Aorta (tissue), 5 donors: Measurements from ENCODE around the gene AANAT. TPM values are rescaled to one million over a fixed set of nuclear protein-coding genes. Genes with fewer than 3 reads are reported as not detected.
"Not testable (repeated sequence)": the region's sequence is repeated elsewhere in the genome, so short reads cannot be mapped to it uniquely, and the experiment has no call there.

ENCODE experiments used
- ATAC-seq: fragments of 200-7000 bp; cut with Tn5 transposase; one replicate; pipeline ENCODE4 v1.9.1; 2022; ENCODE audit warnings: moderate library complexity; ENCODE audit not compliant: low FRiP score
- DNase-seq, 2 donors: peaks; one replicate each; pipeline ENCODE4 v3.0.0-alpha.2; 2020
- H3K27ac ChIP-seq, 2 donors: one replicate each; pipeline ENCODE4 v1.5.1; 2013; ENCODE audit warnings: low read length in 2 of 2, mild to moderate bottlenecking in 2 of 2, moderate library complexity in 2 of 2, control low read depth in 1 of 2, inconsistent platforms in 1 of 2, low read depth in 1 of 2
- H3K27me3 ChIP-seq, 2 donors: one replicate each; pipeline ENCODE4 v1.6.1; 2013; ENCODE audit warnings: control low read depth in 1 of 2, low read length in 1 of 2, mild to moderate bottlenecking in 1 of 2, moderate library complexity in 1 of 2; ENCODE audit not compliant: insufficient read depth in 2 of 2, control insufficient read depth in 1 of 2
- H3K36me3 ChIP-seq, 2 donors: one replicate each; pipeline ENCODE4 v1.6.1; 2013; ENCODE audit warnings: control low read depth in 1 of 2, low read length in 1 of 2, mild to moderate bottlenecking in 1 of 2; ENCODE audit not compliant: insufficient read depth in 2 of 2, control insufficient read depth in 1 of 2
- H3K4me1 ChIP-seq, 2 donors: one replicate each; pipeline ENCODE4 v1.6.1; 2013; ENCODE audit warnings: low read length in 2 of 2, control low read depth in 1 of 2, mild to moderate bottlenecking in 1 of 2, moderate library complexity in 1 of 2; ENCODE audit not compliant: insufficient read depth in 2 of 2, control insufficient read depth in 1 of 2
- H3K4me3 ChIP-seq, 2 donors: one replicate each; pipeline ENCODE4 v1.5.1; 2013; ENCODE audit warnings: low read length in 2 of 2, control low read depth in 1 of 2, mild to moderate bottlenecking in 1 of 2
- H3K9me3 ChIP-seq: one replicate; pipeline ENCODE4 v1.6.1; 2013; ENCODE audit warnings: mild to moderate bottlenecking, low read length; ENCODE audit not compliant: control insufficient read depth
- WGBS, 2 donors: extraction: QIAGEN DNeasy Blood & Tissue Kit; methylation state at CpG; one replicate each; pipeline ENCODE4 v1.1.7; 2013; 5-methylcytosine and 5-hydroxymethylcytosine counted together
- intact Hi-C, 2 donors: fragments of 100-400 bp; cut with DNase I; formaldehyde crosslinking; loops; one replicate each; pipeline versions ENCODE4 v1.14.2 to v1.15.0; 2022
- polyA plus RNA-seq, 2 donors: library from polyadenylated mRNA; stranded (reverse); fragments of 200-250 nt; gene quantifications; one replicate each; pipeline ENCODE4 v1.2.3, GENCODE V29; 2013
- total RNA-seq, 2 donors: library from RNA; stranded (reverse); fragmentation: NEBNext Ultra II Directional; extraction: Animal tissue kit (Norgen Biotek cat#: 25700); gene quantifications; one replicate each; pipeline ENCODE4 v1.2.1, GENCODE V29; 2021
- donor health status: healthy with polysubstance abuse.
- donor health status: Bipolar disorder and iron deficiency.
- donor health status: DM: no; HTN: no; CAD: no.
- donor health status: DM: no; HTN: no; CAD: no.
- donor health status: DM: yes; HTN: yes; CAD: no.

The AANAT gene
- total and polyA plus RNA-seq, 4 donors: not detected

GRCh38 chr17:76502341-76503211 lies 35.2 kb downstream of the AANAT start:
- intact Hi-C loops: loop anchor here in 1 of 2 donors (10.0 kb wide), 1 partner anchor 198 kb away; the partner anchor contains the start of gene QRICH2
- Histone ChIP-seq H3K4me1 (peaks cover 0 to 1% of the 10 kb centered on the region in 2 donors), H3K4me3 (no peak overlapping the region), H3K9me3 (no peaks in the 10 kb centered on the region), H3K36me3 (no peaks in the 10 kb centered on the region), H3K27ac (no peak overlapping the region), H3K27me3 (no peaks in the 10 kb centered on the region)
- ATAC-seq (no peak), DNase-seq (no peak)
- WGBS, 2 donors: 84 to 90% methylated on average over 8 of the region's 8 CpGs

DNA sequence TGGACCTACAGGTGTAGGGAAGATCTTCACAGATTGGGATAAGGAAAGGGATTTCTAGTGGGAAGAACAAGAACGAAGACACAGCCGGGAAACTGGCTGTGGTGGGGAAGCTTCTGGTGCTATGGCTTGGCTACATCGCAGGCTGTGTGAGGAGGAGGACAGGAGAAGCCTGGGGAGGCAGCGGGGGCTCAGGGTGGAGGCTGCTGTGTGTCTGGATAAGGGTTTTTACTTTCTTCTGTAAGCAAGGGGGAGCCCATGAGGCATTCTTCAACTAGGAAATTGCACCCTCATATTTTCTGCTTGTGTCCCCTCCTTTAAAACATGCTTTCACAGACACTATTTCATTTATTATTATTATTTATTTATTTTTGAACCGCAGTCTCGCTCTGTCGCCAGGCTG lies 36.7 kb downstream of the AANAT start:
- ATAC-seq (no peak), DNase-seq (no peak)
- Histone ChIP-seq H3K27ac (no peak overlapping the region), H3K4me3 (no peak overlapping the region), H3K36me3 (no peaks in the 10 kb centered on the region), H3K9me3 (no peaks in the 10 kb centered on the region), H3K27me3 (no peaks in the 10 kb centered on the region), H3K4me1 (peaks cover 0 to 1% of the 10 kb centered on the region in 2 donors)
- intact Hi-C loops: loop anchor here in 1 of 2 donors (10.0 kb wide), 1 partner anchor 199 kb away; the partner anchor contains the start of gene QRICH2
- 76 to 83% methylated on average over 7 of the region's 7 CpGs for WGBS, 2 donors

GRCh38 chr17:76506408-76507345 lies 39.3 kb downstream of the AANAT start:
- intact Hi-C loops: loop anchor here (1.0 to 10.0 kb wide), 3 partner anchors 40 to 202 kb away; partner anchors contain the start of gene QRICH2 (in 1 of the 2)
- no peaks in the 10 kb centered on the region for H3K36me3 ChIP-seq
- 24 to 25% methylated on average over 24 of the region's 24 CpGs for WGBS, 2 donors
- no peak overlapping the region for H3K4me3 ChIP-seq
- peaks cover 0 to under 1% of the 10 kb centered on the region in 2 donors for H3K4me1 ChIP-seq
- no peaks in the 10 kb centered on the region for H3K9me3 ChIP-seq
- H3K27ac ChIP-seq: no peak overlapping the region
- ATAC-seq (peak; percentile 86), DNase-seq (peak; percentile 87 to 94)
- no peaks in the 10 kb centered on the region for H3K27me3 ChIP-seq

DNA sequence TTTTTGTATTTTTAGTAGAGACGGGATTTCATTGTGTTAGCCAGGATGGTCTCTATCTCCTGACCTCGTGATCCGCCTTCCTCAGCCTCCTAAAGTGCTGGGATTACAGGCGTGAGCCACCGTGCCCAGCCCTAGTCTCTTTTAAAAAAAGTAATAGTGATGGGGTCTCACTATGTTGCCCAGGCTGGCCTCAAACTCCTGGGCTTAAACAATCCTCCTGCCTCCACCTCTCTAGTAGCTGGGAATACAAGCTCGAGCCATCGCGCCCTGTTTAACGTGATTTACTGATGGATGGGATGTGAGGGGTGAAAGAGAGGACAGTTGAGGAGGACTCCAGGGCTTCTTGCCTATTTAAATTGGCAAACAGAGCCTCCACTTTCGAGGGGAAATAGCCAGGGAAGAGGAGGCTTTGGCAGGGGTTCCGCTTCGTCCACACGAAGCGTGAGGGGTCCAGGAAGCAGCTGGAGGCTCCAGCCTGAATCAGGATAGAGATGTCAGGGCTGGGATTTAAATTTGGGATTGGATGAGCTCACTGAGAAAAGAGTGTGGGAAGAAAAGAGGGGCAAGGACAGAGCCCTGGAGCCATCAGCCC lies 41.2 kb downstream of the AANAT start:
- not testable (repeated sequence) for ATAC-seq, H3K36me3 ChIP-seq, H3K27me3 ChIP-seq, H3K4me1 ChIP-seq, H3K4me3 ChIP-seq, H3K9me3 ChIP-seq, H3K27ac ChIP-seq, DNase-seq
- intact Hi-C loops: loop anchor here in 1 of 2 donors (5.0 to 10.0 kb wide), 2 partner anchors 101 to 204 kb away; partner anchors contain the start of gene QRICH2
- WGBS, 2 donors: 56 to 66% methylated on average over 14 of the region's 14 CpGs

DNA sequence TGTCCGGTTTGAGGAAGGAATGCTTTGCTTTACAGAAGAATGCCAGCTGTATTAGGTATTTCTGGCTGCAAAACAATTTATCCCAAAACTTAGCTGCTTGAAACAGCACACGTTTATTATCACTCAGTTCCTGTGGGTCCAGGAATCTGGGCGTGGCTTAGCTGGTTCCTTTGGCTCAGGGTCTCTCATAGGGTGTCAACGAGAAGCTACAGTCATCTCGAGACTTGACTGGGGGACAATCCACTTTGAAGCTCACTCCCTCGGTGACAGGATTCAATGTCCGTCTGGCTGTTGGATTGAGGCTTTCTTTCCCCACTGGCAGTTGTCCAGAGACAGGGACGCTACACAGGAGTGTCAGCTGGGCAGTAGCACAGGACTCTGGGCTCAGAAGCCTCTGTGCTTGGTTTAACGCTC lies 43.4 kb downstream of the AANAT start:
- Histone ChIP-seq H3K9me3 (no peaks in the 10 kb centered on the region), H3K27me3 (no peaks in the 10 kb centered on the region), H3K4me1 (no peaks in the 10 kb centered on the region), H3K4me3 (no peak overlapping the region), H3K27ac (no peak overlapping the region), H3K36me3 (no peaks in the 10 kb centered on the region)
- intact Hi-C loops: no loop called here
- WGBS, 2 donors: 6 to 9% methylated on average over 9 of the region's 9 CpGs
- DNase-seq: no peak
- ATAC-seq: no peak

DNA sequence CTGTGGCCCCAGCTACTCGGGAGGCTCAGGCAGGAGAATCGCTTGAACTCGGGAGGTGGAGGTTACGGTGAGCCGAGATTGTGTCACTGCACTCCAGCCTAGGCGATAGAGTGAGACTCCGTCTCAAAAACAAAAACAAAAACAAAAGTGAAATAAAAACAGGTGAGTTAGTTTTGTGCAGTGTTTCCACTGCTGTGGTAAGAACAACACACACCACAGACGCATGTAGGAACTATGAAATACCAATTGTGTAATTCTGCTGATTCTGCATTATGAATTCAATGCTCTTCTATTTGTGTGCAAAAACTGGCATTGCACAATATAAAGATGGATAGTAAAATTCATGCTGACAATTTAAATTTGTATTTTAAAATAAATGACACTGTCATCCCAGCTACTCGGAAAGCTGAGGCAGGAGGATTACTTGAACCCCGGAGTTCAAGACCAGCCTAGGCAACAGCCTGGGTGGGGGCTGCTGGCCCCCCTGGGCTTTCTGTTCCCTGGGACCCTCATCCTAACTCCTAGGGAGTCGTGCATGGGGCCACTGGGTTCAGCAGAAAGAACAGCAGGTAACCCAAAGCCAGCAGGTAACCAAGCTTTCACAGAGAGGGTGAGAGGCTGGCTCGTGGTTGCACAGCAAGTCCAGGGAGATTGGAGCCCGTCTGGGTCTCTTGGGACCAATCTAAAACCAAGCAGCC lies 44.4 kb downstream of the AANAT start:
- Histone ChIP-seq H3K36me3 (no peaks in the 10 kb centered on the region), H3K27me3 (no peaks in the 10 kb centered on the region), H3K4me3 (no peak overlapping the region), H3K9me3 (no peaks in the 10 kb centered on the region), H3K27ac (no peak overlapping the region), H3K4me1 (no peaks in the 10 kb centered on the region)
- intact Hi-C loops: no loop called here
- ATAC-seq: no peak
- DNase-seq: no peak
- 85 to 87% methylated on average over 13 of the region's 13 CpGs for WGBS, 2 donors

DNA sequence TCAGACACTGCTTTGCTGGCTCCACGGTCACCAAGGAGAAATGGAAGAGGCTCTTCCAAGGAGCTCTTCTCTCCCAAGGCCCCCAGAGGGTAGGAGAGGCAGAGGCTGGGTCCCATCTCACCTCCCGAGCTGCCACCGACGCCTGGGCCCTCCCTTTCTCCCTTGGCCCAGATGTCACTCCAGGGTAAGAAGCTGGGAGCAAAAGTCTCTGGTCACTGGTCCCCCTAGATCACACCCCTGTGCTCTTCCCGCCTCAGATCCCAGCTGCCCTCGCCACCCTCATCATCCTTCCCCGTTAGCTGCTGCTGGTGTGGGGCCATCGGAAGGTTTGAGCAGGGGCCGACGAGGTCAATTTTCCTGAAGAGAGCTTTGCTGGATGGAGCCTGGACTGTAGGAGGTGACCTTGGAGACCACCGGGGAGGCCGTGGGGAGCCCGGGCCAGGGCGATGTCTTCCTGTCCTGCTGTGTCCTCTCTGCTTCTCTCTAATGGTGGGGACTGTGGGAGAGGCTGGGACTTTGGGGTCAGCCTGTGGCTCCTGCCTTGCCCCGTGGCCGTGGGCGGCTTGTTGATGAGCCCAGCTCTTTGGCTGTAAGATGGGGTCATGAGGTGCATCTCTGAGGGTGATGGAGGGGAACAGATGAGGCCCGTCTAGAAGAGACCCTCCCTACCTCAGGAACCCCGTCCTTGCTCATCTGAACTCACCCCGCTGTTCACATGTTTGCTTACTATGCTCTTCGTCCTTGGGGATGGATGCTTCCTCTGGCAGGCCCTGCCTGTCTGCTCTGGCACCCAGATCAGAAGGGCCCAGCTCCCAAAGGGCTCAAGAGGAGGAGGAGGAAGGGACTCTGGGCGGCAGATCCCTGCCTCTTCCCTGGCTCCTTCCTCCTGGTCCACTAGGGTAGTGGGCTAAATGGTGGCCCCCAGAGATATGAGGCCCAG lies 45.2 kb downstream of the AANAT start:
- WGBS, 2 donors: 86 to 91% methylated on average over 22 of the region's 22 CpGs
- no peak overlapping the region for H3K4me3 ChIP-seq

More for the DNA sequence above, 45.2 kb downstream of the AANAT start:
- no peaks in the 10 kb centered on the region for H3K27me3 ChIP-seq
- intact Hi-C loops: no loop called here
- no peak for ATAC-seq
- H3K4me1 ChIP-seq: no peaks in the 10 kb centered on the region
- H3K27ac ChIP-seq: no peak overlapping the region
- DNase-seq: no peak
- H3K9me3 ChIP-seq: no peaks in the 10 kb centered on the region
- no peaks in the 10 kb centered on the region for H3K36me3 ChIP-seq
